LNCAP (cell line): Measurements from ENCODE around the gene TACC2.

Experiments used
- CTCF ChIP-seq: fragments of 450-650 bp; IDR thresholded peaks from 2 replicates; pipeline ENCODE4 v1.5.1; 2017; ENCODE audit warnings: mild to moderate bottlenecking

TACC2 gene

GRCh38 chr10:122207163-122207562, 218.2 kb downstream of the TACC2 start:
- TF ChIP-seq CTCF: no peak

GRCh38 chr10:122207596-122207995, 218.6 kb downstream of the TACC2 start:
- TF ChIP-seq CTCF: no peak

GRCh38 chr10:122208571-122209430, 219.8 kb downstream of the TACC2 start:
- no peak for TF ChIP-seq CTCF

GRCh38 chr10:122210481-122211265, 221.7 kb downstream of the TACC2 start:
- no peak for TF ChIP-seq CTCF

- no peak for TF ChIP-seq CTCF
These were observed 224.4 kb downstream of the TACC2 start for GRCh38 chr10:122213364-122213763.

- TF ChIP-seq CTCF: no peak
These were observed 224.8 kb downstream of the TACC2 start for GRCh38 chr10:122213766-122214165.

- no peak for TF ChIP-seq CTCF
These were observed 227.1 kb downstream of the TACC2 start for GRCh38 chr10:122216047-122216446.
